GM12891 (cell line): Measurements from ENCODE around the gene MRPL9. TPM values are rescaled to one million over a fixed set of nuclear protein-coding genes. Genes with fewer than 3 reads are reported as not detected.
A peak's percentile ranks its signal among the peaks of the same experiment; 100 is the strongest.

Experiments used
- DNase-seq: peaks from one replicate; pipeline ENCODE4 v3.0.0; 2011; ENCODE audit warnings: low spot score; ENCODE audit not compliant: insufficient read length
- FAIRE-seq: peaks from 2 replicates; lab custom pipeline; 2011; peaks lifted over from hg19 to GRCh38; lab: Jason Lieb, UNC
- PAX5 ChIP-seq: IDR thresholded peaks from 2 replicates; pipeline ENCODE4 v1.6.1; 2011; ENCODE audit warnings: low read length, moderate library complexity, mild to moderate bottlenecking; ENCODE audit not compliant: insufficient read depth, severe bottlenecking
- POLR2A ChIP-seq: IDR thresholded peaks from 2 replicates; pipeline ENCODE4 v1.6.1; 2011; ENCODE audit warnings: low read depth, low read length, control low read depth
- POLR2AphosphoS5 ChIP-seq: IDR thresholded peaks from 2 replicates; pipeline ENCODE4 v1.6.1; 2011; ENCODE audit warnings: low read depth, low read length, control low read depth
- POU2F2 ChIP-seq: IDR thresholded peaks from 2 replicates; pipeline ENCODE4 v1.6.1; 2011; ENCODE audit warnings: low read depth, mild to moderate bottlenecking, control low read depth, low read length, moderate library complexity
- SPI1 ChIP-seq: IDR thresholded peaks from 2 replicates; pipeline ENCODE4 v1.6.1; 2011; ENCODE audit warnings: low read depth, low read length, control low read depth
- TAF1 ChIP-seq: IDR thresholded peaks from 2 replicates; pipeline ENCODE4 v1.6.1; 2011; ENCODE audit warnings: low read depth, low read length, control low read depth
- polyA plus RNA-seq: library from polyadenylated mRNA; unstranded; fragments of >200 nt; gene quantifications from one replicate; pipeline ENCODE4 v1.2.1, GENCODE V29; 2012; ENCODE audit warnings: low read depth, missing spikeins, inconsistent platforms; ENCODE audit not compliant: missing spikeins

The MRPL9 gene
- polyA plus RNA-seq: 81.7 TPM

DNA sequence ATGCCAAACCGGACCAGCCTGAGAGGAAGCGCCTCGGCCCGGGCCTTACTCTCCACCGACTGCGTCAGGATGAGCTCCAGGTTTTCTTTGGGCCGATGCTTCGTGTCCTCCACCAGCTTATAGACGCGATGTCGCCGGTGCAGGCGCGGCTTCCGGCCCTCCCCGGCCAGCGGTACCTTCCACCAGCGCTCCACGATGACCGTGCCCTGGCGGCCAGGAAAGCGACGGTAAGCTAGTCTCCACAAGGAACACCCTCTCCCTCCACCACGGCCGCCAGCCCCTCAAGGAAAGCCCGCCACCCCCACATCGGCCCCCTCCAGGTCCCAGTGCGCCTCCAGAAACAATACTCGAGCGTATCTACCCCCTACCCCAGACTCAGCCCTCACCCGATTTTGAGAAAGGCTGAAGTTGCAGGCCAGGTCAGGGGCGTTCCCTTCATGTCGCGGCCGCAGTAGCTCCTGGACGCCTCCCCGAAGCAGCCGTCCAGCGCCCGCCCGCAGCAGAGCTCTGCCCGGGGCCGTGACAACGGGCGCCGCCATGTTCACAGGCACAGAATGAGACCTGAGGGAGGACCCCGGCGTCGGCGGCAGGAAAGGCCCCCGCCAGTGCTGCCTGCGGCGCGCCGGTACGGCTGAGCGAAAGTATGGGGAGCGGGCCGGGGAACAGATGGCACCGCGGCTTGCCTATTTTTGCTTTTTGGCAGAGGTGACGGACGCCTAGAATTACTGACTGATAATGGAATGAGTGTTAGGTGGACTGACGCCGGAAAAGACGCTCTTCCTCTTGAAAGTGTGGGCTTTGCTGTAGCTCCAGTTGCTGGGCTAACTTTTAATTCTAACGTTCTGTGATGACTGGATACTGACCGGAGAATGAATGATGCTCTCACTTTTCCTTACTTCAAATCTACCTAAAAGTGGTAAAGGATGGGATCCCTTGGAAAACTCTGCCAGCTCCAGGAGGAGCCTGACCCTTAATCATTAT, at the start of gene MRPL9:
Gene MRPL9 (minus strand): TSS at position 556 of the 981 bp plus-strand sequence. CDS start 17 bp downstream, at position 539.
- DNase-seq: peak; percentile 94
- FAIRE-seq: peak; percentile 89
- TF ChIP-seq POU2F2 (peak; percentile 29; the same call in 1 of the 2 replicates), SPI1 (no peak), PAX5 (peak; percentile 22), POLR2AphosphoS5 (peak; percentile 77), POLR2A (peak; percentile 78), TAF1 (peak; percentile 75)

DNA sequence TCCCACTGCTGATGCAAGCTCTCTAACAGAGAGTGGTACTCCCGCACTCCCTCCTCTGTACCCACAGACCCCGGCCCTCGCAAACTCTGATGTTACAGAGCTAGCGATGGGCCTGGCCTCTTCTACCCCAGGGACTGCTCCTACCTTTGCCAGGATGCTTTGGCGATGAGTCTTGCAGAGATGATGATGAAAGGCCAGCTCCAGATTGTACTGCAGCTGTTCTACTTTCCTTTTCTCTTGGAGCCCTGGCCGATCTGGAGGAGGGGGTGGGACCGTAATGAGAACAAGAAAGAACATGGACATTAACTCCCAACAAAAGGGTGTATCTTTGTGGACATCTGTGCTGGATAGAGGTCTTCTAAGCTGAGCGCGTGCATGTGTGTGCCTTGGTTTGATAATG, 47.9 kb upstream of the MRPL9 start:
- TF ChIP-seq SPI1 (no peak), PAX5 (no peak)
- DNase-seq (no peak), FAIRE-seq (no peak)

DNA sequence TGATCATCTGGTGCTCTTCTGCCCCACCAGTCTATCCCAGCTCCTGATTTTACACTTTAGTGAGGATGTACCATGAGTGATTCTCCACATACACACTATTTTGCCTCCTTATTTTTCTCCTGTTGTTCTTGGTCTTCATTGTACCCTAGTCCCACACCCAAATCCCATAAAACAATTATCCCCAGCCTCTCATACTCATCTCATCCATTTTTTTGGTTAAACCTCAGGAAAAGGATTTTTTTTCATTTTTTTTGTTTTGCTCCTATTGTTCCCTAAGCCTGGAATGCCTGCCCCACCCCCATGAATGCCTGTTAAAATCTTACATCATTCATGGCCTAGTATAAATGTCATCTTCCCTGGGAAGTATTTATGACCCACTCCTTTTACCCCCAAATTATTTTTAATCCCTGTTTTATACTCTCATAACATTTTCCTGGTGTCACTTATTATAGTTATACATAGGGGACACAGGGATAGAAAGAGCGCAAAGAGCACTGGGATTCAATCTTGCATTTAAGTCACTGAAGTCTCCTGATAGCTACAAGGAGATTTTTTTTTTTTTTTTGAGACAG, 46.8 kb upstream of the MRPL9 start:
- no peak for DNase-seq
- TF ChIP-seq POLR2AphosphoS5 (no peak), TAF1 (no peak), POU2F2 (no peak), PAX5 (no peak), POLR2A (no peak), SPI1 (no peak)
- no peak for FAIRE-seq

DNA sequence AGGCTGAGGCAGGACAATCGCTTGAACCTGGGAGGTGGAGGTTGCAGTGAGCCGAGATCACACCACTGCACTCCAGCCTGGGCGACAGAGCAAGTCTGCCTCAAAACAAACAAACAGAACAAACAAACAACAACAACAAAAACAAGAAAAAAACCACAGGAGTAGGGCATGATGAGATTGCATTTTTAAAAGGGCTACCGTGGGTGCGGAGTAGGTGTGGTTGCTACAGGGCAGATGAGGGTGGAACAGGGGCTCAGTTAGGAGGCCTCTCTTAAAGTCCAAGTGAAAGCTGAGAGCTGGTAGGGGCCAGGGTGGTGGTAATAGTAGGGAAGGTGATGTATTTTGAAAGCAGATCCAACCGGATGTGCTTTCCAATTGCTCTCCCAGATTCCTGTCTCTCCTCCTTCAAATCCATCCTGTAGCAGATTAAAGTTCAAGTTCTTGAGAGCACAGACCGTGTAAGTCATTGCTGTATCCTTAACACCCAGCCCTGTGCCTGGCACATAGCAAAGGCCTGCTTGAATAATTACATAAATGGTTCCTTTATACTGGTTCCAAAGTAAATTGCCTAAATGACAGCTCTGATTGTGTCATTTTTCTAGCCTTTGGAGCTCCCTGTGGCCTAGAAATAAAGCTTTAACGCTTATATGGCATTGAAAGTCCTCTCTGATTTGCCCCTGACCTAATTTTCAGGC, 46.1 kb upstream of the MRPL9 start:
- no peak for FAIRE-seq
- no peak for DNase-seq
- TF ChIP-seq SPI1 (no peak), POLR2AphosphoS5 (no peak), POLR2A (no peak), PAX5 (no peak), TAF1 (no peak), POU2F2 (no peak)

DNA sequence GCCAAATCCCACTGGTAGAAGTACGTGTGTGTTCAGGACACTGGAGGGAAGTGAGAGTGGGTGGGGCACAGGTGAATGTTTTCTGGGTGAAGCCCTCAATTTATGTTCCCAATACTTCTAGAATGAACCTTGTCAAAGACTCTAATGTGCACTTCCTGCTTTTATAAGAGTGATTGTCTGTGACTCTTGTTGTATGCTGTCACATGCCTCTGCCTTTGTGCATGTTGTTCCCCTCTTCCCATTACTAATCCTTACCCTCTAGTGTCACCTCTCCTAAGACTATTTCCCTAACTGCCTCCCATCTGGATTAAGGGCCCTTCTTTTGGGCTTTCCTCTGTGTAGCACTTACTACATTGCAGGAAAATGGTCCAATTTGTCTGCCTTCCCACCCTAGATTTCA, 44.5 kb upstream of the MRPL9 start:
- TF ChIP-seq PAX5 (no peak), SPI1 (0 out of 2 replicates have a peak, but pooled peaks have one; percentile 21)
- FAIRE-seq (no peak), DNase-seq (no peak)

DNA sequence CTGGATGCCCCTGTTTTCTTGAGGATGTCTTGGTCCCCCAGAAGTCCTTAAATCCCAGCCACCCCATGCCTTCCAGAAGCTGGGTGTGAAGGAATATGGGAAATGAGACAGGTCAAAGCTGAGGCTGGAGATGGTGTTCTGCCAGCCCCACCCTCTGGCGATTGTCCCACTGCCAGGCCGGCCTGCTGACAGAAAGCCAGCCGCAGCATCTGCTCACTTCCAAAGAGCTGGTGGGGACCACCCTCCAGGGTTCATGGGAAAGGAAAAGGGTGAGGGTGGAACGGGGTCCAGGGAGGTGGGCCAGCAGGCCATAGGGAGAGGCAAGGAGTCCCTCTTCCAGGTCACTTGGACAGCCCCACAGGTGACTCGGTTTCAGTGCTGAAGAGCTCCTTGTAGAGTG, 43.8 kb upstream of the MRPL9 start:
- DNase-seq: no peak
- TF ChIP-seq POLR2A: no peak
- TF ChIP-seq POLR2AphosphoS5: no peak
- TF ChIP-seq POU2F2: no peak
- TF ChIP-seq TAF1: no peak
- no peak for FAIRE-seq

DNA sequence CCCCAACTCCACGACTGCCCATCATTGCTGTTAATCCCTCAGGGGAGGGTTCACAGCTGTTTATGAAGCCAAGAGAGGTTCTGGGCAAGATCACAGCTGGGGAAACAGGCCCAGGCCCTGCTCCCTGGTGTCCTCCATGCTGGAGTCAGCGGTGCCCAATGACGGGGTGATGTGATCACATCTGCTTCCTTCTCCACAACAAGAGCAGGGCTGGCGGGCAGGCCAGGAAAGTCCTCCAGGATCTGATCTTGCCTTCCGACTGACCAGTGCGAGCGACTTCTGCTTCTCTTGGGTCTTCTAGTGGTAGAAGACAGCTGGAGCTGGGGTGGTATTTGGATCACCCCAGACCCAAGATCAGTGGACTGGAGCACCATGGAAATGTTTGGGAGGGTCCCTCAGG, 42.9 kb upstream of the MRPL9 start:
- DNase-seq (no peak), FAIRE-seq (no peak)
- no peak for TF ChIP-seq POLR2AphosphoS5
- no peak for TF ChIP-seq TAF1

DNA sequence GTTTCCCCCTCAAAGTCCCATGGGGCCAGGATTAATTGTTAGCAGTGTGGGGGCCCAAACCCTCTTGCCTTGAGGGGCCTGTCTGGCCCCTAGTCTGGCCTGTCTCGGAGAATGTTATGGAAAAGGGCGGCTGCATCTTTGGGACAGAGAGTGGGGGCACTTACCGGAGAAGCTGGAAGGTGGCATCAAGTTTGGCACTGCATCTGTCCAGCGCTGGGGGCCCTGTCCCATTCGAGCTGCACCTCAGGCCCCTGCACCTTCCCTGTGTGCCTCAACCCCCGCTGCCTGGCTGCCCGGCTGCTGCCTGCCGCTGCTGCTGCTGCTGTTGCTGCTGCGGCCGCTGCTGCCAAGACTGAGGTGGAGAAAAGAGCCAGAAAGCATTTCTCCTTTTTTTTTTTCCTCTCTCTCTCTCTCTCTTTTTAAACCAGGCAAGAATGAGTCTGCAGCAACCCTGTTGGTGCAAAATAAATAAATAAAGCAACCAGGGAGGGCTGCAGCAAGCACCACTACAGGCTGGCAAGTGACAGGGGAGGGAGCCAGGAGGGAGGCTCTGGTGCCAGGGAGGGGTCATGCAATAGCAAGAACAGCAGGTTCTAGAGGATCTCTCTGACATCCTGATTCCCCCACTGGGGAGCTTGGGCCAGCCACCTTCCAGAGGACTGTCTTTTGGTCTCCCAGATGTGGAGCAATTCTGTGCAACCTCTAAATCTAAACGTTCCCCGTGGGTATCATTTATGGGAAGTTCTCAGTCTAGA, 41.9 kb upstream of the MRPL9 start, which contains the start of gene LINGO4:
Gene LINGO4 (minus strand): TSS at position 354 of the 755 bp plus-strand sequence. CDS start 2,715 bp downstream, outside the sequence.
- no peak for TF ChIP-seq SPI1
- TF ChIP-seq POLR2AphosphoS5: no peak
- TF ChIP-seq PAX5: no peak
- TF ChIP-seq POLR2A: no peak
- no peak for TF ChIP-seq TAF1
- no peak for TF ChIP-seq POU2F2
- DNase-seq (no peak), FAIRE-seq (no peak)

DNA sequence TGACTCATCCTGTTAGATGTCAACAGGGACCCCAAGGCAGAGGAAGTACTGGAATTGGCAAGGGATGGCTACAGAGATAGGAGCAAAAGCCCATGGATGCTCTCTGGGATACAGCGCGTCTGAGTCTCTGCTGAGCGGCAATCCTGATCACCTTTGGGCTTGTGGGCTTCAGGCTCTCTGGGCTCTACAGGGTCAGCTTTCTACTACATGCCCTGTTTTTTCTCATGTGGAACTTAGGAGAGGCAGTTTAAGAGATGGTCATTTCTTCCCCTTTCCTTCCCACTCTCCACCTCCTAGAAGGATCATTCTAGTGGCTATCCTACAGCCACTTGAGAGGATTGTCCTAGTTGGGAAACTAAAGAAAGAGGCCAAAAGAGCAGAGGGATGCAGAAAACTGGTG, 40.6 kb upstream of the MRPL9 start:
- TF ChIP-seq POLR2A: no peak
- TF ChIP-seq SPI1: no peak
- TF ChIP-seq PAX5: no peak
- TF ChIP-seq TAF1: no peak
- no peak for TF ChIP-seq POU2F2
- no peak for TF ChIP-seq POLR2AphosphoS5
- FAIRE-seq: no peak
- no peak for DNase-seq

DNA sequence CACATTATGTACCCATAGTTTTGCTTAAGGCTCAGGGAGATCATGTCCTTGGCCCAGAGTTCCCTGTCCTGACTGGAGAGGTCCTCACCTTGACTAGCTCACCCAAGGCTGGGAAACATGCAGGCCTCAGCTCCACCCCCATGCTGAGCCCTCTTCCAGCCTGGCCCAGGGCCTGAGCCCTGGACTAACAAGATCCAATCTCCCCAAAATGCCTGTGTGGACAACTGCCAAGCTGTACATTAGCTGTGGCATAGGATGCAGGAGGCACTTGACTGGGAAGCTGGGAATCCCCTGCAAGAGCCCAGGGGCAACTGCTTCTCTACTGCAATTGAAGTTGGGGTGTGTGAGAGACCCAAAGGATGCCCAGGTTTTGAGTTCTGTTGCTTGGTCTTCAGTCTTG, 39.9 kb upstream of the MRPL9 start:
- FAIRE-seq (no peak), DNase-seq (no peak)
- TF ChIP-seq TAF1: no peak
- no peak for TF ChIP-seq POLR2A
- TF ChIP-seq POLR2AphosphoS5: no peak
- TF ChIP-seq POU2F2: no peak
- TF ChIP-seq PAX5: no peak
- no peak for TF ChIP-seq SPI1
